ENCODE results near the gene GATAD2B.
"Not testable (repeated sequence)": the region's sequence is repeated elsewhere in the genome, so short reads cannot be mapped to it uniquely, and the experiment has no call there.

GATAD2B gene

GRCh38 chr1:153856763-153857162, 66.0 kb downstream of the GATAD2B start:
- Histone ChIP-seq H3K36me3 (ENCODE audit: control insufficient read depth, insufficient read depth, low read length) (peaks cover 54% of the 10 kb centered on the region), H3K4me1 (ENCODE audit: control insufficient read depth, insufficient read depth, low read length, poor library complexity, severe bottlenecking) (no peaks in the 10 kb centered on the region), H3K27ac (ENCODE audit: low read depth, low read length, severe bottlenecking) (no peak overlapping the region), H3K9me3 (ENCODE audit: control insufficient read depth, low read length) (no peaks in the 10 kb centered on the region), H3K4me3 (ENCODE audit: extremely low read depth, insufficient read depth, low read length, poor library complexity, severe bottlenecking) (no peak overlapping the region)

GRCh38 chr1:153852170-153852569, 70.6 kb downstream of the GATAD2B start:
- WGBS, 2 experiments (ENCODE audit: insufficient coverage in 2 of 2): 98 to 100% methylated on average over 2 to 5 of the region's 5 CpGs
- Histone ChIP-seq H3K4me1 (ENCODE audit: control insufficient read depth, insufficient read depth, low read length, poor library complexity, severe bottlenecking) (no peaks in the 10 kb centered on the region), H3K36me3 (ENCODE audit: control insufficient read depth, insufficient read depth, low read length) (peaks cover 42% of the 10 kb centered on the region), H3K4me3 (ENCODE audit: extremely low read depth, insufficient read depth, low read length, poor library complexity, severe bottlenecking) (no peak overlapping the region), H3K9me3 (ENCODE audit: control insufficient read depth, low read length) (no peaks in the 10 kb centered on the region), H3K27ac (ENCODE audit: low read depth, low read length, severe bottlenecking) (no peak overlapping the region)

GRCh38 chr1:153849487-153850185, 73.1 kb downstream of the GATAD2B start:
- WGBS, 2 experiments (ENCODE audit: insufficient coverage in 2 of 2): 100% methylated on average over 1 to 3 of the region's 5 CpGs
- Histone ChIP-seq H3K36me3 (ENCODE audit: control insufficient read depth, insufficient read depth, low read length) (peaks cover 34% of the 10 kb centered on the region), H3K4me1 (ENCODE audit: control insufficient read depth, insufficient read depth, low read length, poor library complexity, severe bottlenecking) (no peaks in the 10 kb centered on the region)

GRCh38 chr1:153848805-153849204, 74.0 kb downstream of the GATAD2B start:
- WGBS, 2 experiments (ENCODE audit: insufficient coverage in 2 of 2): 83 to 100% methylated on average over 1 of the region's 5 CpGs
- no peaks in the 10 kb centered on the region for H3K4me1 ChIP-seq (ENCODE audit: control insufficient read depth, insufficient read depth, low read length, poor library complexity, severe bottlenecking)
- no peak overlapping the region for H3K4me3 ChIP-seq (ENCODE audit: extremely low read depth, insufficient read depth, low read length, poor library complexity, severe bottlenecking)
- no peak overlapping the region for H3K27ac ChIP-seq (ENCODE audit: low read depth, low read length, severe bottlenecking)
- H3K36me3 ChIP-seq (ENCODE audit: control insufficient read depth, insufficient read depth, low read length): peaks cover 32% of the 10 kb centered on the region
- no peaks in the 10 kb centered on the region for H3K9me3 ChIP-seq (ENCODE audit: control insufficient read depth, low read length)

More at GRCh38 chr1:153849487-153850185, 73.1 kb downstream of the GATAD2B start:
- Histone ChIP-seq H3K4me3 (ENCODE audit: extremely low read depth, insufficient read depth, low read length, poor library complexity, severe bottlenecking) (no peak overlapping the region), H3K27ac (ENCODE audit: low read depth, low read length, severe bottlenecking) (no peak overlapping the region), H3K9me3 (ENCODE audit: control insufficient read depth, low read length) (no peaks in the 10 kb centered on the region)

GRCh38 chr1:153845158-153845557, 77.6 kb downstream of the GATAD2B start:
- Histone ChIP-seq H3K27ac (ENCODE audit: low read depth, low read length, severe bottlenecking) (no peak overlapping the region), H3K4me3 (ENCODE audit: extremely low read depth, insufficient read depth, low read length, poor library complexity, severe bottlenecking) (no peak overlapping the region), H3K36me3 (ENCODE audit: control insufficient read depth, insufficient read depth, low read length) (peaks cover 23% of the 10 kb centered on the region), H3K9me3 (ENCODE audit: control insufficient read depth, low read length) (no peaks in the 10 kb centered on the region), H3K4me1 (ENCODE audit: control insufficient read depth, insufficient read depth, low read length, poor library complexity, severe bottlenecking) (no peaks in the 10 kb centered on the region)
- whole genome bisulfite sequencing, 2 experiments (ENCODE audit: insufficient coverage in 2 of 2): 100% methylated on average over 1 of the region's 3 CpGs; no CpG with 5 or more reads in 1 of the 2 experiments

GRCh38 chr1:153844349-153844748, 78.4 kb downstream of the GATAD2B start:
- H3K36me3 ChIP-seq (ENCODE audit: control insufficient read depth, insufficient read depth, low read length): peaks cover 20% of the 10 kb centered on the region
- not testable (repeated sequence) for H3K27ac ChIP-seq (ENCODE audit: low read depth, low read length, severe bottlenecking); H3K4me3 ChIP-seq (ENCODE audit: extremely low read depth, insufficient read depth, low read length, poor library complexity, severe bottlenecking); H3K4me1 ChIP-seq (ENCODE audit: control insufficient read depth, insufficient read depth, low read length, poor library complexity, severe bottlenecking); H3K9me3 ChIP-seq (ENCODE audit: control insufficient read depth, low read length)
- WGBS, 2 experiments (ENCODE audit: insufficient coverage in 2 of 2): no CpG with 5 or more reads among the region's 3 CpGs

- Histone ChIP-seq H3K36me3 (ENCODE audit: control insufficient read depth, insufficient read depth, low read length) (peaks cover 19% of the 10 kb centered on the region), H3K4me3 (ENCODE audit: extremely low read depth, insufficient read depth, low read length, poor library complexity, severe bottlenecking) (no peak overlapping the region), H3K27ac (ENCODE audit: low read depth, low read length, severe bottlenecking) (no peak overlapping the region), H3K4me1 (ENCODE audit: control insufficient read depth, insufficient read depth, low read length, poor library complexity, severe bottlenecking) (no peaks in the 10 kb centered on the region), H3K9me3 (ENCODE audit: control insufficient read depth, low read length) (no peaks in the 10 kb centered on the region)
- no CpG with 5 or more reads among the region's 3 CpGs for WGBS, 2 experiments (ENCODE audit: insufficient coverage in 2 of 2)
Observed at GRCh38 chr1:153842006-153842471, 80.7 kb downstream of the GATAD2B start.

GRCh38 chr1:153841463-153841994, 81.2 kb downstream of the GATAD2B start:
- no peaks in the 10 kb centered on the region for H3K4me1 ChIP-seq (ENCODE audit: control insufficient read depth, insufficient read depth, low read length, poor library complexity, severe bottlenecking)
- H3K36me3 ChIP-seq (ENCODE audit: control insufficient read depth, insufficient read depth, low read length): peaks cover 16% of the 10 kb centered on the region
- no peak overlapping the region for H3K4me3 ChIP-seq (ENCODE audit: extremely low read depth, insufficient read depth, low read length, poor library complexity, severe bottlenecking)
- no peaks in the 10 kb centered on the region for H3K9me3 ChIP-seq (ENCODE audit: control insufficient read depth, low read length)
- WGBS, 2 experiments (ENCODE audit: insufficient coverage in 2 of 2): 100% methylated on average over 1 to 2 of the region's 3 CpGs
- H3K27ac ChIP-seq (ENCODE audit: low read depth, low read length, severe bottlenecking): no peak overlapping the region

GRCh38 chr1:153840774-153841173, 82.0 kb downstream of the GATAD2B start:
- not testable (repeated sequence) for H3K9me3 ChIP-seq (ENCODE audit: control insufficient read depth, low read length); H3K27ac ChIP-seq (ENCODE audit: low read depth, low read length, severe bottlenecking); H3K4me1 ChIP-seq (ENCODE audit: control insufficient read depth, insufficient read depth, low read length, poor library complexity, severe bottlenecking); H3K4me3 ChIP-seq (ENCODE audit: extremely low read depth, insufficient read depth, low read length, poor library complexity, severe bottlenecking)
- 92 to 93% methylated on average over 10 to 11 of the region's 14 CpGs for WGBS, 2 experiments (ENCODE audit: insufficient coverage in 2 of 2)
- peaks cover 16% of the 10 kb centered on the region for H3K36me3 ChIP-seq (ENCODE audit: control insufficient read depth, insufficient read depth, low read length)

GRCh38 chr1:153833968-153834367, 88.8 kb downstream of the GATAD2B start:
- H3K36me3 ChIP-seq (ENCODE audit: control insufficient read depth, insufficient read depth, low read length): peaks cover 15% of the 10 kb centered on the region

GRCh38 chr1:153833171-153833570, 89.6 kb downstream of the GATAD2B start:
- Histone ChIP-seq H3K36me3 (ENCODE audit: control insufficient read depth, insufficient read depth, low read length) (peaks cover 20% of the 10 kb centered on the region), H3K27ac (ENCODE audit: low read depth, low read length, severe bottlenecking) (no peak overlapping the region), H3K4me3 (ENCODE audit: extremely low read depth, insufficient read depth, low read length, poor library complexity, severe bottlenecking) (no peak overlapping the region), H3K4me1 (ENCODE audit: control insufficient read depth, insufficient read depth, low read length, poor library complexity, severe bottlenecking) (no peaks in the 10 kb centered on the region), H3K9me3 (ENCODE audit: control insufficient read depth, low read length) (no peaks in the 10 kb centered on the region)
- 100% methylated on average over 1 to 3 of the region's 3 CpGs for WGBS, 2 experiments (ENCODE audit: insufficient coverage in 2 of 2)

More at GRCh38 chr1:153833968-153834367, 88.8 kb downstream of the GATAD2B start:
- not testable (repeated sequence) for H3K4me3 ChIP-seq (ENCODE audit: extremely low read depth, insufficient read depth, low read length, poor library complexity, severe bottlenecking); H3K27ac ChIP-seq (ENCODE audit: low read depth, low read length, severe bottlenecking); H3K9me3 ChIP-seq (ENCODE audit: control insufficient read depth, low read length); H3K4me1 ChIP-seq (ENCODE audit: control insufficient read depth, insufficient read depth, low read length, poor library complexity, severe bottlenecking)
- WGBS, 2 experiments (ENCODE audit: insufficient coverage in 2 of 2): 80 to 100% methylated on average over 1 of the region's 8 CpGs

Measured in mesodermal cell (in vitro differentiated cells).